HEK293T (cell line): ENCODE results near the gene POLR3A.

Experiments used
- BHLHE40 ChIP-seq: fragments of 450-650 bp; IDR thresholded peaks from 2 replicates; pipeline ENCODE4 v1.6.1; 2016; ENCODE audit warnings: mild to moderate bottlenecking, moderate library complexity, borderline replicate concordance
- CTBP1 ChIP-seq: fragments of 450-650 bp; IDR thresholded peaks from 2 replicates; pipeline ENCODE4 v1.6.1; 2016; ENCODE audit warnings: borderline replicate concordance
- ELF4 ChIP-seq: fragments of 450-650 bp; IDR thresholded peaks from 2 replicates; pipeline ENCODE4 v1.6.1; 2017; ENCODE audit warnings: antibody characterized with exemption
- FOXK2 ChIP-seq: fragments of 450-650 bp; IDR thresholded peaks from 2 replicates; pipeline ENCODE4 v1.6.1; 2016; ENCODE audit warnings: mild to moderate bottlenecking
- FOXM1 ChIP-seq: fragments of 450-650 bp; IDR thresholded peaks from 2 replicates; pipeline ENCODE4 v1.6.1; 2017; ENCODE audit warnings: mild to moderate bottlenecking, borderline replicate concordance
- HDGF ChIP-seq: fragments of 450-650 bp; IDR thresholded peaks from 2 replicates; pipeline ENCODE4 v1.6.1; 2017; ENCODE audit warnings: antibody characterized with exemption, borderline replicate concordance
- NFRKB ChIP-seq: fragments of 450-650 bp; IDR thresholded peaks from 2 replicates; pipeline ENCODE4 v1.6.1; 2016; ENCODE audit warnings: mild to moderate bottlenecking, moderate library complexity
- SP1 ChIP-seq: fragments of 450-650 bp; IDR thresholded peaks from 2 replicates; pipeline ENCODE4 v1.6.1; 2017
- SUZ12 ChIP-seq: fragments of 450-650 bp; IDR thresholded peaks from 2 replicates; pipeline ENCODE4 v1.6.1; 2016; ENCODE audit warnings: mild to moderate bottlenecking
- TARDBP ChIP-seq: fragments of 450-650 bp; IDR thresholded peaks from 2 replicates; pipeline ENCODE4 v1.6.1; 2016
- ZNF384 ChIP-seq: fragments of 450-650 bp; IDR thresholded peaks from 2 replicates; pipeline ENCODE4 v1.6.1; 2016
- TF ChIP-seq, protein P1 (sequence below): fragments of 450-650 bp; IDR thresholded peaks from 2 replicates; pipeline ENCODE4 v1.6.1; 2016

- no peak for TF ChIP-seq BHLHE40
- TF ChIP-seq SUZ12: no peak
- no peak for TF ChIP-seq SP1
- no peak for TF ChIP-seq TARDBP
- TF ChIP-seq, protein P1, sequence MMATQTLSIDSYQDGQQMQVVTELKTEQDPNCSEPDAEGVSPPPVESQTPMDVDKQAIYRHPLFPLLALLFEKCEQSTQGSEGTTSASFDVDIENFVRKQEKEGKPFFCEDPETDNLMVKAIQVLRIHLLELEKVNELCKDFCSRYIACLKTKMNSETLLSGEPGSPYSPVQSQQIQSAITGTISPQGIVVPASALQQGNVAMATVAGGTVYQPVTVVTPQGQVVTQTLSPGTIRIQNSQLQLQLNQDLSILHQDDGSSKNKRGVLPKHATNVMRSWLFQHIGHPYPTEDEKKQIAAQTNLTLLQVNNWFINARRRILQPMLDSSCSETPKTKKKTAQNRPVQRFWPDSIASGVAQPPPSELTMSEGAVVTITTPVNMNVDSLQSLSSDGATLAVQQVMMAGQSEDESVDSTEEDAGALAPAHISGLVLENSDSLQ: no peak
- no peak for TF ChIP-seq FOXM1
- TF ChIP-seq ZNF384: no peak
- no peak for TF ChIP-seq FOXK2
- TF ChIP-seq CTBP1: no peak
- no peak for TF ChIP-seq ELF4
- no peak for TF ChIP-seq HDGF
- TF ChIP-seq NFRKB: no peak
Measured at GRCh38 chr10:77993620-77994019, 35.7 kb downstream of the POLR3A start.
